DMS153 (cell line): ENCODE data around the gene ITPR1.

Experiments used
- DNase-seq: peaks from one replicate; lab custom pipeline; 2025; lab: John Stamatoyannopoulos, UW

Gene ITPR1

GRCh38 chr3:4829031-4829394 lies 335.9 kb downstream of the ITPR1 start:
- no peak for DNase-seq

DNA sequence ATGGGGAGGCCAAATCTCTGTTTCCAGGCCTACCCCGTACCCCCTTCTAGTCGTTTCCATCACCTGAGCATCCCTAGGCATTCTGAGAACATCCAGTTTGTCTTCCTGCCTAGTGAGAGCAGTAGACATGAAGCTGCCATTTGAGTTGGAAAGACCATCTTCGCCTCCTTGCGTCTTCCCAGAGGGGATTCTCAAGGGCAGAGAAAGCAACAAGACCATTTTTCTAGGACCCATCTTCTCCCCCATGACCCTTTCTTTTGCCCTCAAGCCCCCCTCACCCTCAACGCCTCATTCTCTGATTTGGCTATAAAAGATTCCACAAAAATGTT lies 337.4 kb downstream of the ITPR1 start:
- DNase-seq, result no peak

DNA sequence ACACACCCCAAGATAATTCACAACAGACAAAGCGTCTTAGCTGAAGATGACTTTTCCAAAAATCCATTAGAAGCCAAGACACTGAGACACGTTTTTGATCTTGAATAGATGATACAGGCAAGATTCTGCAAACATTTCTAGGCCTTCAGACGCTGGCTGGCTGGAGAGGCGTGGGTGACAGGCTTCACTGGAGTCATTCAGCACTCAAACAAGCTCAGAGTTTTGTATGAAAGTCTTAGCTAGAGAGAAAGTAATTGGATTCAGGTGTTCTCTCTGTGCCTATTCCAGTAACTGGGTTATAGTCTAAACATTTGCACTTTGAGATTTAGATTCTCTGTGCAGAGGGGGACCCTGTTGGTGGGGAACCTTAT lies 338.4 kb downstream of the ITPR1 start:
- DNase-seq, result no peak

- no peak for DNase-seq
Observed at GRCh38 chr3:4833471-4833870, 340.3 kb downstream of the ITPR1 start.

DNA sequence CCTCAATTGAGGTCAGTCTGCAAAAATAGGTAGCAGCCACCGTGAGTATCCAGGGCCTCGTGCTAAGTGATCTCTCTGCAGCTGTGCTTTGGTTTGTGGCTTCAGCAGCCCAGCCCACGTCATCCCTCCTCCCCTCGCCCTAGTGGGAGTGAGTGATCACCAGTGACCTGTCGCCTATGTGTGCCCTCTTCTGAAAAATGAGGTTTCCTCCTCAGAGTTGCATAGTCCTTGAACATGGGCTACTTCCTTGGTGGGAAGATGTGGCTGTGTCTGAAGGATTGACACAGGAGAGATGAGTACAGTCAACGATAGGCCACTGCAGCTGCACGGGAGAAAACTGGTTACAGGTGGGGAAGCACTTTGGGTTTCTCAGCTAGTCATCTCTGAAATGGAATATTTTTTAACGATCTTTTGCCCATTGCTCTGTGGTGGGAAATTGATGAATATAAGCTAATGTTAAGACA lies 341.3 kb downstream of the ITPR1 start:
- no peak for DNase-seq

- peak; percentile 88 for DNase-seq
Observed at GRCh38 chr3:4835616-4836043, 342.5 kb downstream of the ITPR1 start.

DNA sequence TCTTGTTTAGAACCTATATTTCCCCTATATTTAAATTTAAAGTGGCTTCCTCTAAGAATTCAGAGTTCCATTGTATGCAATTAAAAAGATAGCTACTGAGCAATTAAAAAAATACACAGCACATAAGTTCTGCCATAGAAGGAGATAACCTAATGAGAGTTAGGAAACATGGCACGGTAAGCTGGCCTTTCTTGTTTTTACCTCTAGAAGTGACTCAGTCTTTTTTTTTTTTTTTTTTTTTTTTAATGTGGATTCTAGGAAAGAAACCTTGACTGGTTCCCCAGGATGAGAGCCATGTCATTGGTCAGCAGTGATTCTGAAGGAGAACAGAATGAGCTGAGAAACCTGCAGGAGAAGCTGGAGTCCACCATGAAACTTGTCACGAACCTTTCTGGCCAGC lies 343.4 kb downstream of the ITPR1 start:
- DNase-seq, result no peak

GRCh38 chr3:4837374-4837930 lies 344.3 kb downstream of the ITPR1 start:
- DNase-seq, result no peak

- no peak for DNase-seq
Observed at GRCh38 chr3:4838621-4839022, 345.5 kb downstream of the ITPR1 start.

- DNase-seq, result no peak
Observed at GRCh38 chr3:4839278-4839677, 346.1 kb downstream of the ITPR1 start.

GRCh38 chr3:4841225-4841624 lies 348.1 kb downstream of the ITPR1 start:
- DNase-seq, result no peak

- DNase-seq, result no peak
Observed at GRCh38 chr3:4841776-4842440, 348.8 kb downstream of the ITPR1 start.

GRCh38 chr3:4843619-4844018 lies 350.5 kb downstream of the ITPR1 start:
- DNase-seq, result no peak

DNA sequence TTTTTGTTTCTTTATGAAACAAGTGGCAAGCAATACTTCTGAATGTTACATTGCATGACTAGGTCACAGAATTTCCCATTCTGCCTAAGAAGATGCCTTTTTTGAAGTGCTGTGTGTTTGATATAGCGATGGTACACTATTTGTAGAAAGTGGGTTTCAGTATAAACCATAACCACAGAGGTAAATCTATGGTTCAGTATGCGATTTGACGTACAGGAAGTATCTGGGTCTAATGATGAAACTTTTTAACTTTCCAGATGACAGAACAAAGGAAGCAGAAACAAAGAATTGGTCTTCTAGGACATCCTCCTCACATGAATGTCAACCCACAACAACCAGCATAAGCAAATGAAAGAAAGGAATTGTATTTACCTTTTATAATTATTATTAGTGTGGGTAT lies 352.7 kb downstream of the ITPR1 start:
- no peak for DNase-seq

GRCh38 chr3:4846543-4846942 lies 353.4 kb downstream of the ITPR1 start:
- no peak for DNase-seq

GRCh38 chr3:4848176-4848825 lies 355.2 kb downstream of the ITPR1 start:
- DNase-seq, result no peak

GRCh38 chr3:4849136-4849535 lies 356.0 kb downstream of the ITPR1 start:
- DNase-seq, result no peak

- DNase-seq, result no peak
Observed at GRCh38 chr3:4849739-4850138, 356.6 kb downstream of the ITPR1 start.

DNA sequence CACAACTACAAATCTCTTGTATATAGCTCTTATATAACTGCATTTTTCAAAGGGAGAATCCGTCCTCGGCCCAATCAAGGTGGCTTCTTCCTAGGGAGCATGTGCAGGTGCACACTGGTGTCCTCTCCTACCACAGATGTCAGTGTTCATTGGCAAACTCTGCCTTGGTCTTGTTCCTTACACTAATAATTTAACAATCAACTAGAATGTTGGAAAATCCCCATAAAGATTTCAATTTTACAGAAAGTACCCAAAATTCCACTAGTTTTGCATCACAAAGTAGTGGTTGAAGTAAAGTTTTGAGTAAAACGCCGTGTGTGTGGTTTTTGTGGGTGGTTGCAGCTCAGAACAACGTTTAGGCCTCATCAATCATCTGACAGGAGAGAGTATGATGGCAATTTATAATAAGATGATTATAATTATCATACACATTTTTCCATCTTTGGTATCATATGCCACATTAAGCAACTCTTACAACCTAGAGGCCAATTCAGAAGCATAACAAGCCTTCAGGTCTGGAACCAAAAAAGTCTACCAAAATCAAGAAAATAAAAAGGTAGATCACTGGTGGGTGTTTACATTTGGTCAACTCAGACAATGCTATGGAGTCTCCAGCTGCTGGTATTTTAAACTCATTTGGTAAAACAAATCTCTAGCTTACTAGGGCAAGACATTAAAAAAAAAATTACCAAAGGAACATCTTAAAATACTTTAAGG lies 357.2 kb downstream of the ITPR1 start:
- no peak for DNase-seq

GRCh38 chr3:4850928-4851265 lies 357.7 kb downstream of the ITPR1 start:
- no peak for DNase-seq

- DNase-seq, result no peak
Observed at GRCh38 chr3:4852780-4853748, 359.9 kb downstream of the ITPR1 start.

GRCh38 chr3:4853749-4854140 lies 360.6 kb downstream of the ITPR1 start:
- no peak for DNase-seq
